ENCODE measurements around the gene DAGLA. TPM values are rescaled to one million over a fixed set of nuclear protein-coding genes. Genes with fewer than 3 reads are reported as not detected.

The DAGLA gene, protein sequence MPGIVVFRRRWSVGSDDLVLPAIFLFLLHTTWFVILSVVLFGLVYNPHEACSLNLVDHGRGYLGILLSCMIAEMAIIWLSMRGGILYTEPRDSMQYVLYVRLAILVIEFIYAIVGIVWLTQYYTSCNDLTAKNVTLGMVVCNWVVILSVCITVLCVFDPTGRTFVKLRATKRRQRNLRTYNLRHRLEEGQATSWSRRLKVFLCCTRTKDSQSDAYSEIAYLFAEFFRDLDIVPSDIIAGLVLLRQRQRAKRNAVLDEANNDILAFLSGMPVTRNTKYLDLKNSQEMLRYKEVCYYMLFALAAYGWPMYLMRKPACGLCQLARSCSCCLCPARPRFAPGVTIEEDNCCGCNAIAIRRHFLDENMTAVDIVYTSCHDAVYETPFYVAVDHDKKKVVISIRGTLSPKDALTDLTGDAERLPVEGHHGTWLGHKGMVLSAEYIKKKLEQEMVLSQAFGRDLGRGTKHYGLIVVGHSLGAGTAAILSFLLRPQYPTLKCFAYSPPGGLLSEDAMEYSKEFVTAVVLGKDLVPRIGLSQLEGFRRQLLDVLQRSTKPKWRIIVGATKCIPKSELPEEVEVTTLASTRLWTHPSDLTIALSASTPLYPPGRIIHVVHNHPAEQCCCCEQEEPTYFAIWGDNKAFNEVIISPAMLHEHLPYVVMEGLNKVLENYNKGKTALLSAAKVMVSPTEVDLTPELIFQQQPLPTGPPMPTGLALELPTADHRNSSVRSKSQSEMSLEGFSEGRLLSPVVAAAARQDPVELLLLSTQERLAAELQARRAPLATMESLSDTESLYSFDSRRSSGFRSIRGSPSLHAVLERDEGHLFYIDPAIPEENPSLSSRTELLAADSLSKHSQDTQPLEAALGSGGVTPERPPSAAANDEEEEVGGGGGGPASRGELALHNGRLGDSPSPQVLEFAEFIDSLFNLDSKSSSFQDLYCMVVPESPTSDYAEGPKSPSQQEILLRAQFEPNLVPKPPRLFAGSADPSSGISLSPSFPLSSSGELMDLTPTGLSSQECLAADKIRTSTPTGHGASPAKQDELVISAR
- total RNA-seq = 1 to 10 TPM; 1.5 to 5.6 (median 3.4) TPM

DNA sequence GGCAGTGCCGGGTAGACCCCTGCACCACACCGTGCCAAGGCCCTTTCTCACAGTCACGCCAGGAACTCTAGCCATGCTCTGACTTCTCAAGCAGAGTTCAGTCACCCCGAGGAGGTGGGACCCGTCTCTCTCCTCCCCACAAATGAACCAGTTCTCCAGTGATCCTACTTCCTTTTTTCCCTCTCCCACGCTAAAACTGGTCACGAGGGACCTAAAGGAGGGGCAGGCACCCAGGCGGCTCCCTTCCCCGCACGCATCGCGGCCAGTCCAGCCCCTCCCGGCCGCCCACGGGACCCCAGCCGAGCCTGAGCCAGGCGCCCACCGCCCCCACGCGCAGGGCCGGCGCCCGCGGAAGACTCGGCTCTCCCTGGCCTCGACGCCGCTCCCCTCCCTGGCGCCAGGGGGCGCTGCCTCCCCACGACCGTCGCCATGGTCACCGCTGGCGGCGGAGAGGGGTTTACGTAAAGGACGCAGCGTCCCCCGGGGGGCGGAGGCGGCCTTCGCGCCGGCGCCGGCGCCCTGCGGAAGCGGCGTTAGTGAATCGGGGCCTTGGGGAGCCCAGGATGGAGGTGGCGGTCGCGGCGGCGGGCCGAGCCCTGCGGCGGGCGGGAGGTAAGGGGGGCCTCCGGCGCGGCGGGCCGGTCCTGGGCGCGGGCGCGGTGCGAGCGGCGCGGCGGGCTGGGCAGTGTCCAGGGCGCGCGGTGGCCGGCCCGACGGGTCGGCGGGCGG lies at the start of gene DAGLA:
DAGLA (plus strand) TSS at position 499 of the 729 bp plus-strand sequence. CDS start 39,765 bp downstream, outside the sequence.
- TF ChIP-seq, protein P1, sequence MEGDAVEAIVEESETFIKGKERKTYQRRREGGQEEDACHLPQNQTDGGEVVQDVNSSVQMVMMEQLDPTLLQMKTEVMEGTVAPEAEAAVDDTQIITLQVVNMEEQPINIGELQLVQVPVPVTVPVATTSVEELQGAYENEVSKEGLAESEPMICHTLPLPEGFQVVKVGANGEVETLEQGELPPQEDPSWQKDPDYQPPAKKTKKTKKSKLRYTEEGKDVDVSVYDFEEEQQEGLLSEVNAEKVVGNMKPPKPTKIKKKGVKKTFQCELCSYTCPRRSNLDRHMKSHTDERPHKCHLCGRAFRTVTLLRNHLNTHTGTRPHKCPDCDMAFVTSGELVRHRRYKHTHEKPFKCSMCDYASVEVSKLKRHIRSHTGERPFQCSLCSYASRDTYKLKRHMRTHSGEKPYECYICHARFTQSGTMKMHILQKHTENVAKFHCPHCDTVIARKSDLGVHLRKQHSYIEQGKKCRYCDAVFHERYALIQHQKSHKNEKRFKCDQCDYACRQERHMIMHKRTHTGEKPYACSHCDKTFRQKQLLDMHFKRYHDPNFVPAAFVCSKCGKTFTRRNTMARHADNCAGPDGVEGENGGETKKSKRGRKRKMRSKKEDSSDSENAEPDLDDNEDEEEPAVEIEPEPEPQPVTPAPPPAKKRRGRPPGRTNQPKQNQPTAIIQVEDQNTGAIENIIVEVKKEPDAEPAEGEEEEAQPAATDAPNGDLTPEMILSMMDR (IDR thresholded peaks at IDR 0.05) = peak in 3 of 4 experiments; percentile 97 to 99 (median 99)
- no peak for TF ChIP-seq POLR2AphosphoS5 (IDR thresholded peaks at IDR 0.05)
- TF ChIP-seq POLR2A (IDR thresholded peaks at IDR 0.05) = peak in 1 of 2 donors; percentile 13
- TF ChIP-seq EP300 (IDR thresholded peaks at IDR 0.05) = no peak
- Histone ChIP-seq H3K4me3 (peak within 1 kb of the TSS; percentile 33 to 58), H3K27ac (peak within 1 kb of the TSS in 3 of 4 donors; percentile 33 to 59 (median 57)), H3K9me3 (no peaks in the 10 kb centered on the region), H3K27me3 (peaks cover 24% of the 10 kb centered on the region), H3K4me1 (peaks cover 0 to 59% (median 17%) of the 10 kb centered on the region in 3 donors), H3K36me3 (no peaks in the 10 kb centered on the region)
- ATAC-seq = peak; percentile 83
- 1% methylated on average over 14 of the region's 84 CpGs; no CpG with 5 or more reads in 1 of the 2 donors for WGBS, 2 donors (ENCODE audit: low coverage in 1 of 2)

DNA sequence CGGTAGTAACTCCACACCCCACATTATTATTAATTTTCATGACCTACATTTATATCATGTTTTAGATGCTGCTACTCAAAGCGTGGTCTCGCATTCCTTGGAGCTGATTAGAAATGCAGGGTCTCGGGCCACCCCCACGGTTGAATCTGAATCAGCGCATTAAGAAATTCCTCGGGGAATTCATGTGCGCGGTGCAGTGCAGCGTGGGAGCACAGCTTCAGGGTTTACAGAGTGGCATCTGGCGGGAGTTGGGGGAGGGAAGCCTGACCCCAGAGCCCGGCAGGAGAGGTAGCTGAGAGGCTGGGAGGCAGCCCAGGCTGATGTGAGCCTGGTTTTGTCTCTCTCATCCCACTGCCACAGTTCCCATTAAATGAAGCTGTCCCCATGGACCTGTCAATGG lies 48.1 kb upstream of the DAGLA start:
- Histone ChIP-seq H3K36me3 (no peaks in the 10 kb centered on the region), H3K4me1 (peaks cover 0 to 11% (median 0%) of the 10 kb centered on the region in 3 donors), H3K4me3 (no peak overlapping the region), H3K9me3 (no peaks in the 10 kb centered on the region), H3K27ac (no peak overlapping the region), H3K27me3 (peaks cover 5% of the 10 kb centered on the region)
- no peak for ATAC-seq
- TF ChIP-seq POLR2AphosphoS5 (IDR thresholded peaks at IDR 0.05) = no peak
- TF ChIP-seq EP300 (IDR thresholded peaks at IDR 0.05) = no peak
- TF ChIP-seq, protein P1 (IDR thresholded peaks at IDR 0.05) = no peak
- no peak for TF ChIP-seq POLR2A (IDR thresholded peaks at IDR 0.05)
- 38 to 60% methylated on average over 6 to 11 of the region's 12 CpGs for WGBS, 2 donors (ENCODE audit: low coverage in 1 of 2)

DNA sequence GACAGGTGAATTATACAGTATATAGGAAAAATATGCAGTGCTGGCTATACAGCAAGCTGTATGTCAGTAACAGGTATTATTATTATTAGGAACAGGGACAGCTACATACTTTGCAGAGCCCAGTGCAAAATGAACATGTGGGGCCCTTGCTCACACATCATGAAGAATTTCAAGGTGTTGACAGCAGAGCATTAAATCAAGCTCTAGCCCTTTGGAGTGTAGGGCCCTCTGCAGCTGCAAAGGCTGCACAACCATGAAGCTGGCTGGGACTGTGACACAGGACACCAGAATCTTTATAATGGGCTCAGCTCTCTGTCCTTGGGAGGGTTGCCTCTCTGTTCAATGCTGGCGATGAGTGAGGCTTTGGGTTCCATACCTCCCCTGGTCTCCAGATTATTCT lies 44.9 kb upstream of the DAGLA start:
- 100% methylated on average over 1 of the region's 1 CpG; no CpG with 5 or more reads in 1 of the 2 donors for WGBS, 2 donors (ENCODE audit: low coverage in 1 of 2)
- no peak overlapping the region for H3K27ac ChIP-seq
- no peak for ATAC-seq

DNA sequence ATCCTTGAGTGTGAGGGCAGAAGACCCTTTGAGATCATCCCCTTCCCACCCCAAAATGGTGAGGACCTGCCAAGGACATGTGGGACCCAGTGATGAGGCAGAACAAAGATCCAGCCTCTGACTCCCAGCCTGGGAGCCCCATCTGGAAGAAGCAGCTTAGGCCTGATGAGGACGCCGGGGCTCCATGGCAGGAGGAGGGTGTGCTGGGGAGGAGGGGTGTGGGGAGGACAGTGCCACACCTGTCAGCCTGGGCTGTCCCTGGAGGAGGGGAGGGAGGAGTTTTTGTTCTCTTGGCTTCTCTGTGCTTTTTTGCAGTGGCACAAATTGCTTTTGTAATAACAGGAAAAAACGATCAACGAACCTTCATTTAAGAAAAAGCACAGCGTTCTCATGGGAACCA lies 44.4 kb upstream of the DAGLA start:
- Histone ChIP-seq H3K4me3 (no peak overlapping the region), H3K36me3 (no peaks in the 10 kb centered on the region), H3K27me3 (peaks cover 12% of the 10 kb centered on the region), H3K27ac (no peak overlapping the region), H3K4me1 (peaks cover 0 to 4% (median 0%) of the 10 kb centered on the region in 3 donors), H3K9me3 (no peaks in the 10 kb centered on the region)
- TF ChIP-seq EP300 (IDR thresholded peaks at IDR 0.05) (no peak), POLR2A (IDR thresholded peaks at IDR 0.05) (no peak), POLR2AphosphoS5 (IDR thresholded peaks at IDR 0.05) (no peak)
- TF ChIP-seq, protein P1 (IDR thresholded peaks at IDR 0.05) = no peak
- ATAC-seq = no peak
- WGBS, 2 donors (ENCODE audit: low coverage in 1 of 2) = 85% methylated on average over 5 of the region's 5 CpGs; no CpG with 5 or more reads in 1 of the 2 donors

More for the DNA sequence above, 44.9 kb upstream of the DAGLA start:
- Histone ChIP-seq H3K27me3 (peaks cover 12% of the 10 kb centered on the region), H3K36me3 (no peaks in the 10 kb centered on the region), H3K9me3 (no peaks in the 10 kb centered on the region), H3K4me3 (no peak overlapping the region), H3K4me1 (peaks cover 0 to 4% (median 0%) of the 10 kb centered on the region in 3 donors)
- no peak for TF ChIP-seq POLR2AphosphoS5 (IDR thresholded peaks at IDR 0.05)
- no peak for TF ChIP-seq POLR2A (IDR thresholded peaks at IDR 0.05)
- TF ChIP-seq EP300 (IDR thresholded peaks at IDR 0.05) = no peak
- TF ChIP-seq, protein P1 (IDR thresholded peaks at IDR 0.05) = no peak

Data from gastroesophageal sphincter (tissue), 4 donors.